NCI-H1105 (cell line): ENCODE results near the gene AMHR2.
"Not testable (repeated sequence)": the region's sequence is repeated elsewhere in the genome, so short reads cannot be mapped to it uniquely, and the experiment has no call there.

ENCODE experiments used
- DNase-seq: peaks from one replicate; lab custom pipeline; 2025; lab: John Stamatoyannopoulos, UW

AMHR2 gene

GRCh38 chr12:53414756-53415417 is 8.8 kb upstream of the AMHR2 start:
- DNase-seq, result no peak

GRCh38 chr12:53415752-53416389 is 7.8 kb upstream of the AMHR2 start:
- not testable (repeated sequence) for DNase-seq

GRCh38 chr12:53417291-53417816 is 6.3 kb upstream of the AMHR2 start:
- not testable (repeated sequence) for DNase-seq

- no peak for DNase-seq
These were observed 5.4 kb upstream of the AMHR2 start for GRCh38 chr12:53418221-53418620.

- no peak for DNase-seq
These were observed 3.9 kb upstream of the AMHR2 start for GRCh38 chr12:53419756-53420155.

- DNase-seq, result not testable (repeated sequence)
These were observed 1.4 kb upstream of the AMHR2 start for GRCh38 chr12:53422247-53422646.

GRCh38 chr12:53424626-53425514 is 1.2 kb downstream of the AMHR2 start:
- no peak for DNase-seq

- no peak for DNase-seq
These were observed 2.0 kb downstream of the AMHR2 start for GRCh38 chr12:53425515-53426150.

GRCh38 chr12:53427905-53428594 is 4.4 kb downstream of the AMHR2 start:
- no peak for DNase-seq

- no peak for DNase-seq
These were observed 5.1 kb downstream of the AMHR2 start for GRCh38 chr12:53428741-53429140.

- DNase-seq, result no peak
These were observed 6.5 kb downstream of the AMHR2 start for GRCh38 chr12:53430116-53430515.

- DNase-seq, result no peak
These were observed 7.5 kb downstream of the AMHR2 start for GRCh38 chr12:53431187-53431586.

GRCh38 chr12:53435326-53435725 is 11.7 kb downstream of the AMHR2 start:
- not testable (repeated sequence) for DNase-seq

GRCh38 chr12:53439582-53439981 is 15.9 kb downstream of the AMHR2 start:
- DNase-seq, result not testable (repeated sequence)

GRCh38 chr12:53441040-53441833 is 17.6 kb downstream of the AMHR2 start, which contains the start of gene PRR13:
PRR13 (plus strand) TSS chr12:53441734; CDS start chr12:53442715, 981 bp downstream.
- peak; percentile 94 for DNase-seq

- no peak for DNase-seq
These were observed 20.3 kb downstream of the AMHR2 start for GRCh38 chr12:53443955-53444354.

GRCh38 chr12:53444593-53445325 is 21.1 kb downstream of the AMHR2 start:
- DNase-seq, result not testable (repeated sequence)

GRCh38 chr12:53450936-53451335 is 27.3 kb downstream of the AMHR2 start:
- DNase-seq, result no peak

GRCh38 chr12:53451661-53452158 is 28.1 kb downstream of the AMHR2 start, which contains the start of gene PCBP2:
PCBP2 (plus strand) TSS chr12:53452102; CDS start chr12:53454801, 2,699 bp downstream.
- DNase-seq, result peak; percentile 91
